HCT116 (cell line): ENCODE results near the gene KRT73. TPM values are rescaled to one million over a fixed set of nuclear protein-coding genes. Genes with fewer than 3 reads are reported as not detected.

ENCODE experiments used
- ATAC-seq: fragments of 200-7000 bp; cut with Tn5 transposase; 2 replicates; pipeline ENCODE4 v1.9.1; 2020; ENCODE audit warnings: mild to moderate bottlenecking, moderate library complexity
- BruUV-seq: library from RNA; stranded (reverse); fragments of 400-500 nt; replicated peaks from 2 replicates; lab custom pipeline; 2021; lab: Mats Ljungman, UMichigan
- CTCF ChIA-PET: fragments of 300-600 bp; sonication (Branson Sonifier 250); formaldehyde crosslinking; loops from one replicate; lab custom pipeline; 2021; ENCODE audit warnings: antibody characterized with exemption; lab: Charles Lee
- POLR2A ChIA-PET: fragments of 300-600, 350-600 bp; sonication (Branson Sonifier 250); formaldehyde crosslinking; loops from one replicate; lab custom pipeline; 2021; ENCODE audit warnings: antibody characterized with exemption; lab: Charles Lee
- RAD21 ChIA-PET, 2 experiments: fragments of 300-600 bp; sonication (Branson Sonifier 250); formaldehyde crosslinking; loops; one replicate each; lab custom pipeline; 2023; ENCODE audit warnings: low total read pairs in 2 of 2; ENCODE audit not compliant: uncharacterized antibody in 2 of 2, unreplicated experiment in 2 of 2, low non-redundant PET in 1 of 2; lab: Charles Lee
- DNase-seq: peaks from one replicate; pipeline ENCODE4 v3.0.0-alpha.2; 2010; ENCODE audit warnings: low read depth, low spot score
- H2AFZ ChIP-seq: fragments of 200-600 bp; shearing (Covaris generic), sonication (generic); 2 replicates; pipeline ENCODE4 v1.6.1; 2017; ENCODE audit warnings: low read depth, mixed run types, mixed read lengths, antibody characterized with exemption, low read length; ENCODE audit not compliant: poor library complexity, severe bottlenecking
- H3K27ac ChIP-seq: 2 replicates; pipeline ENCODE4 v1.5.1; 2012; ENCODE audit warnings: low read depth, low read length
- H3K27me3 ChIP-seq: fragments of 200-600 bp; sonication (generic); 2 replicates; pipeline ENCODE4 v1.6.1; 2016; ENCODE audit warnings: mixed run types, low read length, mixed read lengths; ENCODE audit not compliant: insufficient read depth
- H3K36me3 ChIP-seq, 2 experiments: fragments of 200-500 bp in 1 of 2; fragments of 200-600 bp in 1 of 2; sonication (Bioruptor generic) in 1 of 2; sonication (generic) in 1 of 2; 2 replicates each; pipeline versions ENCODE4 v1.5.1 to v1.6.1; 2014 to 2016; ENCODE audit warnings: low read length in 2 of 2, inconsistent platforms in 1 of 2, mixed read lengths in 1 of 2, mixed run types in 1 of 2; ENCODE audit not compliant: insufficient read depth in 2 of 2, control insufficient read depth in 1 of 2
- H3K4me1 ChIP-seq, 2 experiments: fragments of 200-600 bp in 1 of 2; sonication (generic) in 1 of 2; 2 replicates each; pipeline versions ENCODE4 v1.5.1 to v1.6.1; 2012 to 2017; ENCODE audit warnings: low read length in 2 of 2, inconsistent platforms in 1 of 2, mild to moderate bottlenecking in 1 of 2, mixed read lengths in 1 of 2, mixed run types in 1 of 2, moderate library complexity in 1 of 2; ENCODE audit not compliant: insufficient read depth in 2 of 2, control insufficient read depth in 1 of 2
- H3K4me2 ChIP-seq: fragments of 200-600 bp; sonication (generic); 2 replicates; pipeline ENCODE4 v1.6.1; 2017; ENCODE audit warnings: mixed run types, low read length, mixed read lengths
- H3K4me3 ChIP-seq, 2 experiments: fragments of 200-600 bp in 1 of 2; sonication (generic) in 1 of 2; replicated peaks in 1 of 2; 2 replicates each; pipeline ENCODE4 v1.5.1; 2011 to 2016; ENCODE audit warnings: low read length in 2 of 2, control low read depth in 1 of 2, low read depth in 1 of 2, mild to moderate bottlenecking in 1 of 2, mixed read lengths in 1 of 2, mixed run types in 1 of 2
- H3K79me2 ChIP-seq: fragments of 200-600 bp; sonication (generic); 2 replicates; pipeline ENCODE4 v1.6.1; 2017; ENCODE audit warnings: mild to moderate bottlenecking, mixed run types, low read length, moderate library complexity, mixed read lengths; ENCODE audit not compliant: insufficient read depth
- H3K9ac ChIP-seq: fragments of 200-600 bp; sonication (generic); 2 replicates; pipeline ENCODE4 v1.6.1; 2016; ENCODE audit warnings: low read length, mixed read lengths
- H3K9me2 ChIP-seq: fragments of 200-600 bp; sonication (generic), shearing (Covaris generic); 2 replicates; pipeline ENCODE4 v1.6.1; 2017; ENCODE audit warnings: mixed run types, mild to moderate bottlenecking, moderate library complexity; ENCODE audit not compliant: insufficient read depth
- H3K9me3 ChIP-seq, 2 experiments: fragments of 200-500 bp in 1 of 2; fragments of 200-600 bp in 1 of 2; sonication (Bioruptor generic) in 1 of 2; sonication (generic) in 1 of 2; 2 replicates each; pipeline ENCODE4 v1.6.1; 2014 to 2017; ENCODE audit warnings: low read length in 2 of 2, mixed read lengths in 2 of 2, inconsistent platforms in 1 of 2, low read depth in 1 of 2, mild to moderate bottlenecking in 1 of 2, mixed run types in 1 of 2, moderate library complexity in 1 of 2; ENCODE audit not compliant: control insufficient read depth in 1 of 2, insufficient read depth in 1 of 2
- H4K20me1 ChIP-seq: fragments of 200-600 bp; sonication (generic), shearing (Covaris generic); 2 replicates; pipeline ENCODE4 v1.6.1; 2017; ENCODE audit warnings: mixed run types, mild to moderate bottlenecking, moderate library complexity; ENCODE audit not compliant: insufficient read depth
- ATF3 ChIP-seq: IDR thresholded peaks from 2 replicates; pipeline ENCODE4 v1.6.1; 2012
- CBX3 ChIP-seq: IDR thresholded peaks from 2 replicates; pipeline ENCODE4 v1.6.1; 2012; ENCODE audit warnings: low read depth
- CEBPB ChIP-seq: IDR thresholded peaks from 2 replicates; pipeline ENCODE4 v1.6.1; 2012; ENCODE audit warnings: low read depth
- EGR1 ChIP-seq: IDR thresholded peaks from 2 replicates; pipeline ENCODE4 v1.6.1; 2012; ENCODE audit warnings: low read depth
- EZH2 ChIP-seq: fragments of 200-600 bp; sonication (generic); IDR thresholded peaks from 2 replicates; pipeline ENCODE4 v1.6.1; 2017; ENCODE audit warnings: antibody characterized with exemption, mixed run types
- FOSL1 ChIP-seq: IDR thresholded peaks from 2 replicates; pipeline ENCODE4 v1.6.1; 2012; ENCODE audit warnings: low read depth
- MAX ChIP-seq: IDR thresholded peaks from 2 replicates; pipeline ENCODE4 v1.6.1; 2012
- POLR2A ChIP-seq: IDR thresholded peaks from 2 replicates; pipeline ENCODE4 v1.7.0; 2011; ENCODE audit warnings: borderline replicate concordance; ENCODE audit not compliant: insufficient read depth, insufficient read length; ENCODE audit errors: extremely low read depth
- POLR2AphosphoS5 ChIP-seq: IDR thresholded peaks from 2 replicates; pipeline ENCODE4 v1.6.1; 2011; ENCODE audit warnings: mild to moderate bottlenecking, low read depth, low read length, moderate library complexity
- RAD21 ChIP-seq: IDR thresholded peaks from 2 replicates; pipeline ENCODE4 v1.6.1; 2012; ENCODE audit warnings: low read depth, mild to moderate bottlenecking
- SIN3A ChIP-seq: IDR thresholded peaks from 2 replicates; pipeline ENCODE4 v1.6.1; 2012; ENCODE audit warnings: low read depth
- SRF ChIP-seq: IDR thresholded peaks from 2 replicates; pipeline ENCODE4 v1.6.1; 2012; ENCODE audit warnings: low read depth
- TCF7L2 ChIP-seq: IDR thresholded peaks from 2 replicates; pipeline ENCODE4 v1.7.0; 2011; ENCODE audit warnings: borderline replicate concordance, inconsistent platforms; ENCODE audit not compliant: insufficient read depth, insufficient read length; ENCODE audit errors: extremely low read depth
- YY1 ChIP-seq: IDR thresholded peaks from 2 replicates; pipeline ENCODE4 v1.6.1; 2011; ENCODE audit warnings: low read length, low read depth, moderate library complexity, mild to moderate bottlenecking; ENCODE audit not compliant: insufficient replicate concordance; ENCODE audit errors: extremely low read depth
- ZBTB33 ChIP-seq: IDR thresholded peaks from 2 replicates; pipeline ENCODE4 v1.6.1; 2011; ENCODE audit warnings: mild to moderate bottlenecking, low read length, moderate library complexity; ENCODE audit not compliant: insufficient replicate concordance; ENCODE audit errors: extremely low read depth
- ZFX ChIP-seq: fragments of 450-650 bp; IDR thresholded peaks from 2 replicates; pipeline ENCODE4 v1.6.1; 2017
- ZNF274 ChIP-seq: fragments of 200-500 bp; sonication (Bioruptor generic); IDR thresholded peaks from 2 replicates; pipeline ENCODE4 v1.6.1; 2014; ENCODE audit warnings: mild to moderate bottlenecking, low read depth, low read length, inconsistent platforms
- intact Hi-C: fragments of 100-400 bp; cut with micrococcal nuclease; formaldehyde crosslinking; loops from 2 replicates; pipeline ENCODE4 v1.10.0; 2022
- total RNA-seq: library from RNA; stranded (reverse); gene quantifications from one replicate; pipeline ENCODE4 v1.2.1, GENCODE V29; 2021; ENCODE audit not compliant: unreplicated experiment

The KRT73 gene
- total RNA-seq, 1 experiment from 2014 or later, result not detected

GRCh38 chr12:52645120-52645761 is 26.9 kb upstream of the KRT73 start:
- TF ChIP-seq FOSL1 (no peak), YY1 (no peak), SRF (no peak), TCF7L2 (no peak), RAD21 (no peak), SIN3A (no peak), MAX (no peak)
- TF ChIP-seq, all 23 proteins: peak for 0
- H3K27me3 ChIP-seq, result peaks cover 6% of the 10 kb centered on the region; the same call in 1 of the 2 replicates
- DNase-seq (no peak), ATAC-seq (no peak)
- no peaks in the 10 kb centered on the region for H4K20me1 ChIP-seq
- no peaks in the 10 kb centered on the region for H3K36me3 ChIP-seq
- no peaks in the 10 kb centered on the region for H3K9me2 ChIP-seq
- no peaks in the 10 kb centered on the region for H3K4me1 ChIP-seq
- POLR2A ChIA-PET, result no interaction called here
- CTCF ChIA-PET, result no interaction called here
- no peak overlapping the region for H3K4me3 ChIP-seq
- H3K27ac ChIP-seq, result no peak overlapping the region
- RAD21 ChIA-PET, result no interaction called here
- no peaks in the 10 kb centered on the region for H3K79me2 ChIP-seq
- H2AFZ ChIP-seq, result no peak overlapping the region
- H3K4me2 ChIP-seq, result no peak overlapping the region
- intact Hi-C loops, result no loop called here
- no peaks in the 10 kb centered on the region for H3K9me3 ChIP-seq
- BruUV-seq, result no TSS peak
- no peak overlapping the region for H3K9ac ChIP-seq

- no peak for ATAC-seq
- no peaks in the 10 kb centered on the region for H4K20me1 ChIP-seq
- H3K27me3 ChIP-seq, result peaks cover 6% of the 10 kb centered on the region; the same call in 1 of the 2 replicates
- POLR2A ChIA-PET, result no interaction called here
- no TSS peak for BruUV-seq
- intact Hi-C loops, result no loop called here
- no peak overlapping the region for H2AFZ ChIP-seq
- no peak overlapping the region for H3K4me2 ChIP-seq
- RAD21 ChIA-PET, result no interaction called here
- no peaks in the 10 kb centered on the region for H3K9me2 ChIP-seq
- no peak overlapping the region for H3K27ac ChIP-seq
- H3K9me3 ChIP-seq, result no peaks in the 10 kb centered on the region
- no peaks in the 10 kb centered on the region for H3K79me2 ChIP-seq
- no peak overlapping the region for H3K4me3 ChIP-seq
- H3K36me3 ChIP-seq, result no peaks in the 10 kb centered on the region
- DNase-seq, result no peak
- CTCF ChIA-PET, result no interaction called here
- H3K4me1 ChIP-seq, result no peaks in the 10 kb centered on the region
- no peak overlapping the region for H3K9ac ChIP-seq
- TF ChIP-seq POLR2A (no peak), ZNF274 (no peak), TCF7L2 (no peak), SIN3A (no peak), ZBTB33 (no peak), POLR2AphosphoS5 (no peak), CEBPB (no peak), SRF (no peak), EGR1 (no peak), CBX3 (no peak), ATF3 (no peak), MAX (no peak), ZFX (no peak), YY1 (no peak), RAD21 (no peak), FOSL1 (no peak), EZH2 (no peak)
Observed at GRCh38 chr12:52644078-52644415, 25.7 kb upstream of the KRT73 start.
